GM12878 (cell line): ENCODE measurements around the gene BCORL1.

Source experiments
- SIN3A ChIP-seq: IDR thresholded peaks from 2 replicates; pipeline ENCODE4 v1.6.1; 2012; ENCODE audit warnings: low read depth, low read length, improper control_type of control experiment
- SMC3 ChIP-seq: IDR thresholded peaks from 2 replicates; pipeline ENCODE4 v1.6.1; 2011; ENCODE audit warnings: low read length, improper control_type of control experiment, borderline replicate concordance
- YBX1 ChIP-seq: fragments of 450-650 bp; IDR thresholded peaks from 2 replicates; pipeline ENCODE4 v1.6.1; 2016; ENCODE audit warnings: antibody characterized with exemption
- TF ChIP-seq, protein P1 (sequence below), 3 experiments: IDR thresholded peaks in 2 of 3; conservative IDR thresholded peaks in 1 of 3; 2 replicates each; pipeline ENCODE4 v1.5.1; 2011; ENCODE audit warnings: low read depth in 3 of 3, low read length in 3 of 3, mild to moderate bottlenecking in 3 of 3, control low read depth in 2 of 3, moderate library complexity in 2 of 3, inconsistent platforms in 1 of 3, mixed read lengths in 1 of 3; ENCODE audit not compliant: control insufficient read depth in 2 of 3, insufficient read depth in 1 of 3; ENCODE audit errors: extremely low read depth in 1 of 3

DNA sequence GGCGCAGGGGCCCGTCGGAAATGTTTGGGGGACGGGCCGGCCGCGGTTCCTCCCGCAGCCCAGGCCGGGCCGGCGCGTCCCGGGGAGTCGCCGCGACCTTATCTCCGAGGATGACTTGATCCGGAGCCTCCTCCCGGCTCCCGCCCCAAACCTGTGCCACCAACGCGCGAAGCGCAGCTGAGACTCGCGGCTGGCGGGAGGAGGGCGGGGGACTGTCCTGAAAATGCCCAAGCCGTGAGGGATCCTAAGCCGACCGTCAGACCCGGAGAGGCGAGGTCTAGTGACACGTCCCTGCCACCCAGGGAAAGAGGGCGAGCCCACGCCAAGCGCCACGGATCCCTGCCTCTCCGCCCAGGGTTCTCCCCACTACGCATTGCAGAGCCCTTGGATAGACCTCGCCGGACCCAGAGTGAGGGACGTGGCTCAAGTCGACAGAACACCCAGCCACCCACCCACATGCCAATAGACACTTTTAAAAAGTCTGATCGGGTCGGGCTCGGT is 49.6 kb upstream of the BCORL1 start:
- TF ChIP-seq, protein P1, sequence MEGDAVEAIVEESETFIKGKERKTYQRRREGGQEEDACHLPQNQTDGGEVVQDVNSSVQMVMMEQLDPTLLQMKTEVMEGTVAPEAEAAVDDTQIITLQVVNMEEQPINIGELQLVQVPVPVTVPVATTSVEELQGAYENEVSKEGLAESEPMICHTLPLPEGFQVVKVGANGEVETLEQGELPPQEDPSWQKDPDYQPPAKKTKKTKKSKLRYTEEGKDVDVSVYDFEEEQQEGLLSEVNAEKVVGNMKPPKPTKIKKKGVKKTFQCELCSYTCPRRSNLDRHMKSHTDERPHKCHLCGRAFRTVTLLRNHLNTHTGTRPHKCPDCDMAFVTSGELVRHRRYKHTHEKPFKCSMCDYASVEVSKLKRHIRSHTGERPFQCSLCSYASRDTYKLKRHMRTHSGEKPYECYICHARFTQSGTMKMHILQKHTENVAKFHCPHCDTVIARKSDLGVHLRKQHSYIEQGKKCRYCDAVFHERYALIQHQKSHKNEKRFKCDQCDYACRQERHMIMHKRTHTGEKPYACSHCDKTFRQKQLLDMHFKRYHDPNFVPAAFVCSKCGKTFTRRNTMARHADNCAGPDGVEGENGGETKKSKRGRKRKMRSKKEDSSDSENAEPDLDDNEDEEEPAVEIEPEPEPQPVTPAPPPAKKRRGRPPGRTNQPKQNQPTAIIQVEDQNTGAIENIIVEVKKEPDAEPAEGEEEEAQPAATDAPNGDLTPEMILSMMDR (IDR thresholded peaks at IDR 0.05 in 2 of 3, conservative IDR thresholded peaks at IDR 0.05 in 1 of 3; ENCODE audit: control insufficient read depth in 2 of 3, extremely low read depth in 1 of 3, insufficient read depth in 1 of 3, low read depth in 3 of 3, low read length in 3 of 3): no peak
- no peak for TF ChIP-seq SMC3
- TF ChIP-seq YBX1: no peak
- TF ChIP-seq SIN3A: no peak
